Suprapubic skin (tissue), 3 donors: Measurements from ENCODE around the gene YTHDF1.

ENCODE experiments used
- CTCF ChIP-seq, 2 donors: fragments of 200-600 bp in 1 of 2; fragments of 450-650 bp in 1 of 2; sonication (generic) in 1 of 2; IDR thresholded peaks; one replicate each; pipeline ENCODE4 v1.5.1; 2016 to 2019; ENCODE audit warnings: antibody characterized with exemption in 2 of 2, mild to moderate bottlenecking in 1 of 2, moderate library complexity in 1 of 2
- EP300 ChIP-seq: sonication (generic); formaldehyde crosslinking; IDR thresholded peaks from one replicate; pipeline ENCODE4 v1.6.1; 2017; ENCODE audit warnings: antibody characterized with exemption

- TF ChIP-seq EP300 (no peak), CTCF (IDR thresholded peaks at IDR 0.05) (no peak)
Observed at GRCh38 chr20:63188159-63188442, 27.8 kb downstream of the YTHDF1 start.
